GM12874 (cell line): ENCODE measurements around the gene PIK3R6.

Experiments
- CTCF ChIP-seq: IDR thresholded peaks from 2 replicates; pipeline ENCODE4 v1.5.1; 2011; ENCODE audit warnings: low read depth, mild to moderate bottlenecking, control low read depth, low read length, moderate library complexity; ENCODE audit not compliant: insufficient read depth

PIK3R6 gene

GRCh38 chr17:8851600-8851999 is 15.9 kb downstream of the PIK3R6 start:
- TF ChIP-seq CTCF: no peak

GRCh38 chr17:8849311-8850041 is 18.0 kb downstream of the PIK3R6 start:
- no peak for TF ChIP-seq CTCF

- TF ChIP-seq CTCF: no peak
These were observed 19.6 kb downstream of the PIK3R6 start for GRCh38 chr17:8847891-8848290.

GRCh38 chr17:8846768-8847211 is 20.7 kb downstream of the PIK3R6 start:
- TF ChIP-seq CTCF: no peak

GRCh38 chr17:8844229-8845218 is 22.9 kb downstream of the PIK3R6 start:
- no peak for TF ChIP-seq CTCF

- no peak for TF ChIP-seq CTCF
These were observed 24.1 kb downstream of the PIK3R6 start for GRCh38 chr17:8843344-8843743.

GRCh38 chr17:8841844-8842243 is 25.6 kb downstream of the PIK3R6 start:
- TF ChIP-seq CTCF: no peak
